Karpas-422 (cell line): Measurements from ENCODE around the gene IQGAP2. TPM values are rescaled to one million over a fixed set of nuclear protein-coding genes. Genes with fewer than 3 reads are reported as not detected.

ENCODE experiments used
- DNase-seq: peaks from one replicate; pipeline ENCODE4 v3.0.0-alpha.2; 2015
- H2AFZ ChIP-seq: fragments of 200-600 bp; sonication (generic); 2 replicates; pipeline ENCODE4 v1.6.1; 2014; ENCODE audit warnings: antibody characterized with exemption, low read length, mixed read lengths
- H3K27ac ChIP-seq: fragments of 200-600 bp; sonication (generic); 2 replicates; pipeline ENCODE4 v1.5.1; 2014; ENCODE audit warnings: mild to moderate bottlenecking, low read length, moderate library complexity
- H3K27me3 ChIP-seq: fragments of 200-600 bp; sonication (generic); 2 replicates; pipeline ENCODE4 v1.6.1; 2014; ENCODE audit warnings: low read length, mixed read lengths
- H3K36me3 ChIP-seq: fragments of 200-600 bp; sonication (generic); 2 replicates; pipeline ENCODE4 v1.6.1; 2014; ENCODE audit warnings: low read length, mixed read lengths; ENCODE audit not compliant: insufficient read depth
- H3K4me1 ChIP-seq: fragments of 200-600 bp; sonication (generic); 2 replicates; pipeline ENCODE4 v1.6.1; 2014; ENCODE audit warnings: mild to moderate bottlenecking, low read length, mixed read lengths
- H3K4me2 ChIP-seq: fragments of 200-600 bp; sonication (generic); 2 replicates; pipeline ENCODE4 v1.6.1; 2014; ENCODE audit warnings: low read length, low read depth, mild to moderate bottlenecking; ENCODE audit not compliant: poor library complexity, severe bottlenecking
- H3K4me3 ChIP-seq: fragments of 200-600 bp; sonication (generic); 2 replicates; pipeline ENCODE4 v1.5.1; 2014; ENCODE audit warnings: mild to moderate bottlenecking, antibody characterized with exemption, low read length, mixed read lengths
- H3K79me2 ChIP-seq: fragments of 200-600 bp; sonication (generic); 2 replicates; pipeline ENCODE4 v1.6.1; 2014; ENCODE audit warnings: mild to moderate bottlenecking, low read length, mixed read lengths
- H3K9ac ChIP-seq: fragments of 200-600 bp; sonication (generic); 2 replicates; pipeline ENCODE4 v1.6.0; 2014; ENCODE audit warnings: low read length
- H3K9me2 ChIP-seq: fragments of 200-600 bp; sonication (generic), shearing (Covaris generic); replicated peaks from 2 replicates; pipeline ENCODE4 v1.6.0; 2014; ENCODE audit warnings: mild to moderate bottlenecking, low read length, moderate library complexity; ENCODE audit not compliant: insufficient read depth
- H3K9me3 ChIP-seq: fragments of 300-700, 200-600 bp; sonication (generic); 2 replicates; pipeline ENCODE4 v1.6.1; 2014; ENCODE audit warnings: low read length, mixed read lengths
- H4K20me1 ChIP-seq: fragments of 200-600 bp; sonication (generic); 2 replicates; pipeline ENCODE4 v1.6.1; 2014; ENCODE audit warnings: mild to moderate bottlenecking, antibody characterized with exemption, low read length, low read depth; ENCODE audit not compliant: insufficient read depth
- total RNA-seq: library from RNA; depleted of rRNA; stranded (reverse); fragments of >200 nt; shearing (Covaris generic); gene quantifications from 2 replicates; pipeline ENCODE4 v1.2.3, GENCODE V29; 2014; ENCODE audit warnings: low replicate concordance

Gene IQGAP2
- total RNA-seq, 1 experiment from 2014 or later = not detected

DNA sequence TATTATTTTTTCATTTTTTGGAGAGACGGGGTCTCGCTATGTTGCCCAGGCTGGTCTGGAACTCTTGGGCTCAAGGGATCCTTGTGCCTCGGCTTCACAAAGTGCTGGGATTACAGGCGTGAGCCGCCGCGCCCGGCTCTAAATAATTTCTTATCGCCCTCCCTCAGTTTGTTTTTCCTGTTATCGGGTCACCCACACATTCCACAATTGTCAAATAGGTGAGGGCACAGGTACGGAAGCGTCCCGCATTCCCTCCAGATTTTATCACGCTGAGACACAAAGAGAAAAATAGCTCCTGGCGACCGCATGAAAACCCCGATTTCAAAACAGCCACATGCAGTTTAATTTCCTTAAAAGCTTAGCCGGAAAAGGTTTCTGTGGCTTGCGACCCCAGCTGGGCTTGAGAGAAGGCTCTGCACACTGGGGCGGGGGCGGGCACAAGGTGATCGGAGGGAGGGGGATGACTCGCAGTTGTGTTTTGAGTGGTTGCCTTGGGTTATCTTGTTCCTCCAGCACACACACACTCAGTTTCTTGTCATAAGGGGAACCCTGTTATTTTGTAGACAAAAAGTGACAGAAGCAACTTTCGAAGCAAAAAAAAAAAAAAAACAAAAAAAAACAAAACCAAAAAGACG is 717 bp upstream of the IQGAP2 start:
- peak overlapping the region; percentile 44; the same call in 1 of the 2 replicates for H3K4me3 ChIP-seq
- no peaks in the 10 kb centered on the region for H3K36me3 ChIP-seq
- no peaks in the 10 kb centered on the region for H3K9me2 ChIP-seq
- H3K4me2 ChIP-seq = peak overlapping the region; percentile 42
- H3K4me1 ChIP-seq = peaks cover 17% of the 10 kb centered on the region
- H3K9ac ChIP-seq = no peak overlapping the region
- no peak overlapping the region for H2AFZ ChIP-seq
- H3K27ac ChIP-seq = no peak overlapping the region
- H4K20me1 ChIP-seq = no peaks in the 10 kb centered on the region
- H3K79me2 ChIP-seq = no peaks in the 10 kb centered on the region
- H3K27me3 ChIP-seq = no peaks in the 10 kb centered on the region
- DNase-seq = no peak
- no peaks in the 10 kb centered on the region for H3K9me3 ChIP-seq

DNA sequence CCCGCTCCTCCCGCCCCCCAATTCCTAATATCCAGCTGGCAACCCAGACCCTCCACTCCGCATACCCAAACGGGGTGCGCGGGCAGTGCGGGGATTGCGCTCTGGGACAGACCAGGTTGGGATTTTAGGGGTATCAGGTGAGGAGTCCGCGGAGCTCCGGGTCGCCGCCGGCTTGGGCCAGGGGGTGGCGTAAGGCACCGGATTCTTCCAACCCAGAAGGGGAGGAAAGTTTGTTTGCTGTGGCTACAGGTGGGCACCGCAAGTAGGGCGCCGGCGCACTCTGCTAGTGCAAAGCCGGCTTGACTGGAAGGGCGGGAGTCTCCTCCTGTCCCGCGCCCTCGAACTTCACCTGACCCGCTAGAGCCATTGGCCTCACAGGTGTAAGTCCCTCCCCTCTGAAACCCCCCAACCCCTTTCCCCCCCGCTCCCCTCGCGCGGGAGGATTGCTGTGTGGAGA is 709 bp downstream of the IQGAP2 start:
- Histone ChIP-seq H2AFZ (no peak overlapping the region), H3K4me1 (peaks cover 17% of the 10 kb centered on the region), H3K36me3 (no peaks in the 10 kb centered on the region), H3K79me2 (no peaks in the 10 kb centered on the region), H3K27ac (no peak overlapping the region), H3K4me3 (no peak overlapping the region), H3K27me3 (no peaks in the 10 kb centered on the region), H3K9me3 (no peaks in the 10 kb centered on the region), H3K9ac (no peak overlapping the region), H4K20me1 (no peaks in the 10 kb centered on the region), H3K4me2 (no peak overlapping the region), H3K9me2 (no peaks in the 10 kb centered on the region)
- DNase-seq = no peak

DNA sequence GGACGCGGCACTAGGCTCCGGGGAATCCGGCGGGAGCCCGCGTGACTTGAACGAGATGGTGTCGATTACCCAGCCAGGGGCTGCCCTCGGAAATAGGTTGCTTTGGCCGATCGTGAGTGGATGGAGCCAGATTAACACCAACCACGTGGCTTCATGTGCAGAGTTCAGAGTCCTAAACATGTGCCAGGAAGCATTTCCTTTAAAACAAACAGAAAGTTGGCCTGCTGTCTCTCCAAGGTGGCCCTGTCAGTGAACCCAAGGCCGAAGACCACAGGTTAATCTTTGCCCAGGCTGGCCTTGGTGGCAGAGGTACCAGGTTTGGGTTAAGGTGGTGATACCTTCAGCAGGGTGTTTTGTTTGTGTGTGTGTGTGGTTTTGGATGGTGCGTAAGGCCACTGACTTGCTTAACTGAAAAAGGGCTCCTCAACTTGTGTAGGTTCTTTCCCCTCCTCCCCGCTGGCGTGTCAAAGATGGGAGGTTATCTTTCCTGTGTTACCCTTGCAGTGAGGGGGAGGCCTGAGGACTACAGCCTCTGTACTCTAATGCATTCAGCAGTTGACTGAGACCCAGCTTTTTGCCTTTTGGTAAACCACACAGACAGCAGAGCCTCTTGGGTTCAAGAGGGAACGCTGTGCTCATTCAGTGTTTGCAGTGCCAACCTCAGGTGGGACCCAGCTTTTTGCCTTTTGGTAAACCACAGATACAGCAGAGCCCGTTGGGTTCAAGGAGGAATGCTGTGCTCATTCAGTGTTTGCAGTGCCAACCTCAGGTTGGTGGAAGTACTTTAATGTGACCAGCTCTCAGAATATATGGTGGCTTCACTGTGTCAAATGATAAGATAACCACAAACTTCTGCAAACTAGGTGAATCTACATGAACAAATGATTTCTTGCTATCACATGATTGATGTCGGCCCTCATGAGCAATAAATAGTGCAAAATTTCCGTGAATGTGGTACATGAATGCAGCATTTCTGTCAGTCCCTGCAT is 1.4 kb downstream of the IQGAP2 start:
- no peak overlapping the region for H3K4me2 ChIP-seq

DNA sequence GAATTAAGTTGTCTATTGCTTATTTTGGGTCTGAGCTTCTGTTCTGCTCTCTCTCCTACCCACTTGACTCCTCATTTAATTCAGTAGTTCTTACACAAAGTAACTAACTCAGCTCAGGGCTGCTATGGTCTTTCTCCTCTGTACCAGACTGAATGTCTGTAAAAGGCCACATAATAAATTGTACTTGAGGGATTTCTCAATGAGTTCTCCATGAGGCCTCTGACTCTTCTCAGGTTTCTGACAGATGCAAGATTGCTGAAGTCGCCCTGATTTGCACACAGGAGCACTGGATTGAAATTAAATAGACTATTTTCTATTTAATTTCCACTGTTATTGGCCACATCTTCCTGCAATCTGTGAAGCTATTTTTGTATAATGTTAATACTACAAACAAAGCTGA is 2.9 kb downstream of the IQGAP2 start:
- H3K9me2 ChIP-seq = no peaks in the 10 kb centered on the region
- no peaks in the 10 kb centered on the region for H3K36me3 ChIP-seq
- no peak overlapping the region for H3K4me2 ChIP-seq
- H3K27me3 ChIP-seq = no peaks in the 10 kb centered on the region
- no peaks in the 10 kb centered on the region for H3K9me3 ChIP-seq
- DNase-seq = no peak
- H2AFZ ChIP-seq = no peak overlapping the region
- no peak overlapping the region for H3K9ac ChIP-seq
- H3K4me3 ChIP-seq = no peak overlapping the region
- no peaks in the 10 kb centered on the region for H4K20me1 ChIP-seq
- peaks cover 17% of the 10 kb centered on the region for H3K4me1 ChIP-seq
- H3K27ac ChIP-seq = no peak overlapping the region
- H3K79me2 ChIP-seq = no peaks in the 10 kb centered on the region

More for the DNA sequence above, 1.4 kb downstream of the IQGAP2 start:
- Histone ChIP-seq H4K20me1 (no peaks in the 10 kb centered on the region), H3K4me1 (peaks cover 17% of the 10 kb centered on the region), H3K4me3 (no peak overlapping the region), H3K27ac (no peak overlapping the region), H3K79me2 (no peaks in the 10 kb centered on the region), H3K9me2 (no peaks in the 10 kb centered on the region), H3K9me3 (no peaks in the 10 kb centered on the region), H3K9ac (no peak overlapping the region), H3K27me3 (no peaks in the 10 kb centered on the region), H3K36me3 (no peaks in the 10 kb centered on the region), H2AFZ (no peak overlapping the region)
- no peak for DNase-seq

DNA sequence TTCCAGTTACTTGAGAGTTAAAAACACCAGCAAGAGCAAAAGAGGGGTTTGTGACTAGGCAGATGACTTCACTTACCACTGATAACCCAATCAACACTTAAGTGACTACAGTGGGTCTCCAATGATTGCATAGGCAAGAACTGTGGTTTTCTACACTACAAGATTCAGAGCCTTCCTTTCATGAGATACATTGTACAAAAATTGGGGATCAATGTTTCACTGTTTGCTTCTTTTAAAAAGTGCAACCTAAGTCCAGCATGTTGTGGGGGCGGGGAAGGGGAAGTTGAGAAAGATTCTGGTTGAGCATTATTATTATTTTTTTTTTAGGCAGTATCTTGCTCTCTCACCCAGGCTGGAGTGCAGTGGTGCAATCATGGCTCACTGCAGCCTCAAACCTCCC is 3.6 kb downstream of the IQGAP2 start:
- Histone ChIP-seq H3K4me2 (no peak overlapping the region), H3K9me3 (no peaks in the 10 kb centered on the region), H3K79me2 (no peaks in the 10 kb centered on the region), H4K20me1 (no peaks in the 10 kb centered on the region), H3K36me3 (no peaks in the 10 kb centered on the region), H3K9me2 (no peaks in the 10 kb centered on the region), H3K27ac (no peak overlapping the region), H3K27me3 (no peaks in the 10 kb centered on the region), H3K4me1 (peaks cover 12% of the 10 kb centered on the region), H2AFZ (no peak overlapping the region), H3K4me3 (no peak overlapping the region), H3K9ac (no peak overlapping the region)
- DNase-seq = no peak

DNA sequence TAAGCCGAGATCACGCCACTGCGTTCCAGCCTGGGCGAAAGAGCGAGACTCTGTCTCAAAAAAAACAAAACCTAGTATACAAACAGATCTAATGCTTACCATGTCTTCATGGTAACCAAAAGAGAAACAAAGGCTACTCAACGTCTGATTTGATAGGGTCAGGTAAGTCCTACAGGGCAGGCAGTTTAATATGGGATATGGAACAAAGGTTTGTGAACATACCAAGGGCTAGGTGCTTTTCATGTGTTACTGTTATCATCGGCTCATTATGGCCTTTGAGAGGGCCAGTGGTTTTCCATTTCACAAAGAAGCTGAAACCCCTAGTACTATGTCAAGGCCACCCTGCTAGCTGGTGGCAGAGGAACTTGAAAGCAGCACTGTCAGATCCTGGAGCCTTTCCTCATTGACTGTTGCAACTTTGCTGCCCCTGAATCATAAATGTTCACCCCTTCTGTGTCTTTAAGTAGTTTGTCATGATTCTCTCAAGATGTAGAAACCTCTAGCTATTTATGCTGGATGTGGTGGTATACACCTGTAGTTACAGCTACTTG is 5.1 kb downstream of the IQGAP2 start:
- Histone ChIP-seq H3K9me3 (no peaks in the 10 kb centered on the region), H3K4me2 (no peak overlapping the region), H3K27me3 (no peaks in the 10 kb centered on the region), H4K20me1 (no peaks in the 10 kb centered on the region), H3K27ac (no peak overlapping the region), H3K4me3 (no peak overlapping the region), H3K79me2 (no peaks in the 10 kb centered on the region), H3K9ac (no peak overlapping the region), H3K4me1 (no peaks in the 10 kb centered on the region), H2AFZ (no peak overlapping the region), H3K36me3 (no peaks in the 10 kb centered on the region), H3K9me2 (no peaks in the 10 kb centered on the region)
- no peak for DNase-seq

DNA sequence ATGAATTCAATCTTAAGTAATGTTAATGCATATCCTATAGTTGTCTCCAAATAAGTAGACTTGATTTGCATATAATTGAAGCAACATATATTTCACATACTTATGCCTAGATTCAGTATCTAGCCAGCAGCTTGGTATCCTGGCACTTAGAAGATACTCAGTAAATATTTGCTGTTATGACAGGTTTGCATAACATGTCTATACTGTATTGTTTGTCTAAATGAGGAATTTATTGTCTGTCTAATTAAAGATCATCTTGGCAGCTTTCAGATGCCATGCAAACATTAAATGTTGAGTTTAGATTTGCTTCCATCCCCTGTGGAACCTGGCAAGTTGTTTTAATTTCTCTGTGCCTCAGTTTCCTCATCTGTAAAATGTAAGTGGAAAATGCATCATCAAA is 9.4 kb downstream of the IQGAP2 start:
- Histone ChIP-seq H3K9me2 (no peaks in the 10 kb centered on the region), H4K20me1 (no peaks in the 10 kb centered on the region)

DNA sequence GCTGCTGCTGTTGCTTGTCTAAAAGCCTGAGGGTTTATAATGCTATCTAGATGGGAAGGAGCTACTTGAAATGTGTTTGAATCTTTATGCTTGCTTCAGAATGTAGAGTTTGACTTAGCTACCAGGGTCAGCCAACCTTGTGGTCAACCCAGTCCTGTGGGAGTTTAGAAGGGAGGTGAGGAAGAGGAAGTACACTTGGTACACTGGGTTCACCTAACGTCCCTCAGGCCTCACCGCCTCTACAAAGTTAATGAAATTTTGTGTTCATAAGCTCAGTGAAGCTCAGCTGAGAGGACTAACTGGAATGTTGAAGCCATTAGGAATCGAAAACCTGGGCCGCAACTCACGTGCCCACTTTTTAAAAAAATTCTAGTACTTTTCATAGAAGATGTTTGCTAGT is 10.7 kb downstream of the IQGAP2 start:
- Histone ChIP-seq H2AFZ (no peak overlapping the region), H3K36me3 (no peaks in the 10 kb centered on the region), H3K4me3 (no peak overlapping the region), H3K79me2 (no peaks in the 10 kb centered on the region), H4K20me1 (no peaks in the 10 kb centered on the region), H3K27ac (no peak overlapping the region), H3K4me1 (no peaks in the 10 kb centered on the region), H3K9ac (no peak overlapping the region), H3K4me2 (no peak overlapping the region), H3K9me3 (no peaks in the 10 kb centered on the region), H3K27me3 (no peaks in the 10 kb centered on the region), H3K9me2 (no peaks in the 10 kb centered on the region)
- DNase-seq = no peak

More for the DNA sequence above, 9.4 kb downstream of the IQGAP2 start:
- H2AFZ ChIP-seq = no peak overlapping the region
- H3K4me1 ChIP-seq = no peaks in the 10 kb centered on the region
- H3K4me3 ChIP-seq = no peak overlapping the region
- H3K27me3 ChIP-seq = no peaks in the 10 kb centered on the region
- no peak overlapping the region for H3K27ac ChIP-seq
- H3K79me2 ChIP-seq = no peaks in the 10 kb centered on the region
- H3K36me3 ChIP-seq = no peaks in the 10 kb centered on the region
- no peak overlapping the region for H3K9ac ChIP-seq
- DNase-seq = no peak
- no peaks in the 10 kb centered on the region for H3K9me3 ChIP-seq
- no peak overlapping the region for H3K4me2 ChIP-seq
